GM19438 (cell line): ENCODE results near the gene PURA.

Experiments used
- ATAC-seq: cut with Tn5 transposase; IDR thresholded peaks from one replicate; pipeline ENCODE4 v1.9.1; 2021; ENCODE audit warnings: low read depth; ENCODE audit not compliant: unreplicated experiment

PURA gene

DNA sequence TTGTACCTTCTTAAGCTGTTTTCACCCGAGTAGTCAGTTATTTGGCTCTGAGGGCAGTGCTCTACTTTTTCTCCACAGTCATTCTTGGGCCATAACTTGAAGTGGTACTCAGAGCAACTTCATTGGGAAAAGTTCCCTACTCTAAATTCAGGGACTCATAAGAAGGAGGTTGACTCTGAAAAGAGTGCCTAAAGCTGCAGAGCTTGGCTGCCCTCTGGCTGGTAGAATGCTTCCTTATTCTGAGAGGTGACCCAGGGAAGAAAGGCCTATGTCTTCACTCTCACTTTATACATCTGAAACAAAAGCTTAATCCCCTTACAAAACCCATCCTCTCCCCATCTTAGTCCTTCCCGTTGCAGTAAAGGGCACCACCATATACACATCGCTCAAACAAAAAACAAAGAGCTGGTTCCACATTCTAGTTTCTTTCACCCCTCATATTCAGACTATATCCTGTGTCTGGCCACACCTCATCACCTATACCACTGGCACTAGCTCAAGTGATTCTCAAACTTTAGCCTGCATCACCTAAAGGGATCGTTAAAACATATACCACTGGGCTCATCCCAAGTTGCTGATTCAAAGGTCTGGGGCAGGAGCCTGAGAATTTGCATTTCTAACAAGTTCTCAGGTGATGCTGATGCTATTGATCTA lies 19.7 kb downstream of the PURA start:
- no peak for ATAC-seq

- no peak for ATAC-seq
Measured at GRCh38 chr5:140134277-140134935, 20.5 kb downstream of the PURA start.

DNA sequence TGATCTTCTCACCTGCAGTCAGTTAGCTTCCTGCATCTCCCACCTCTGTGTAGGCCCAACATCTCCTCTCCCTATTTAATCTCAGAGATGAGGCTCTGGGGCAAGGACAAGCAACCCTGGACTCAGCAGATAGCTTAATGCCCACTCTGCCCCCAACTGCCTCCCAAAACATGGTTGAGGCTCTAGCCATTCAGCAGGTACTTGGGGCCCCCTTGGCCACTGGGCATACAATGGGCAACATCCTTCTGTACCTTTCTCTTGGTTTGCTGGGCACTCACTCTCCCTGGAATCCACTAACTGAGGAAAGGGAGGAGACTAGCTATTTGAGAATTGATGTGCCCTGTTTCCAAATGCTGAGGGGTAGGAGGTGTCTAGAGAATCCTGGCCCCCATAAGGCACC lies 21.2 kb downstream of the PURA start:
- no peak for ATAC-seq

DNA sequence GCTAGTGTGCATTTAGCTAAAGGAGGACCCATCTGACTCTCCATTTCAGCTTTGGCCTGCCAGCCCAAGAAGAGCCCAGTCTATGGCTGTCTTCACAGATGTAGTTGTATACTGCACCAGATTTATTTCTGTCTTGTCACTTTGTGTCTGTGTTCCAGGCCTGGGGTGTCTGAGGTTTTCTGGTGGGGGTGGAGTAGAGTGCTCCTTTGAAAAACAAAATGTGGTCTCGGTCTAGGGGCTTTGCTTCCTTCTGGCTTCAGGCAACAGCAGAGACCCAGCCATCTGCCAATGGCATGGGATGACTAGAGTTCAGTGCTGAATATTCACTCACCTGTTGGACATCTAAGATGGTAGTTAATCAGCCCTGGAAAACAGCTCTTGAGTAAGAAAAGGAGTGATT lies 22.7 kb downstream of the PURA start:
- ATAC-seq: no peak

DNA sequence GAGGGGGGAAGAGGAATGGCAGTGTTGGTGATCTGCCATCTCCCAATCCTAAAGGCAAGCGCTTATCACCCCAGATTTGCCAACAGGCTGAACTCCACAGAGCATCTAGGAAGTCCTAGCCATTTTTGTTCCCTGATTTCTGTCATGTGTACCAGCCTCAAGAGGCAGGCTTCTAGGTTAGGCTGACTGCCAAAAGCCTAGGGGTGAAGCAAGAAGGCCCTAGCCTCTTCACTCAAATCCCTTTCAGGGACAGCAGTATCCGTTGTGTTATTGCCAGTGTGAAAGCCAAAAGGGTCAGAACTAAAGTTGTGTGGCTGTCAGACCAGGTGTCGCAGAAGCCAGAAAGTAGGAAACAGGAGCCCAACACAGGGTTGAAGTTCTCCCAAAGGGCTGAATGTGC lies 26.5 kb downstream of the PURA start:
- no peak for ATAC-seq

DNA sequence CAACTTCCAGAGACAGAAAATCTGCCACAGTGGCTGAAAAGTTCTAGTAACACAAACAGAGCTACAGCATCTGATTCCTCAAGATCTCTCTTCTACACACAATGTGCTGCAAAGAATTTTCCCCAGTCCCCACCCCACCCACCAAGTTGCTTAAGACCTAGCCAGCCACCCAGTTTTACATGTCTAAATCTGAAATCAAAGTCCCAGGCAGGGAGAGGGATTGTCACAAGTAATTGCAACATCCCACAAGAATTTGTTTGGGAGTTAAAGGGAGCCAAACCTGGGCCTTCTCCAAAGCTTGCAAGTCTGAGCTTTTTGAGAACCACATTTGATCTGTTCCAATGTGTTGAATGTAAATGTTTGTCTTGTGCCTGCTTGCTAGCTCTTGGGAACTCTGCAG lies 27.3 kb downstream of the PURA start:
- ATAC-seq: no peak

- ATAC-seq: no peak
Measured at GRCh38 chr5:140142246-140142645, 28.3 kb downstream of the PURA start.

DNA sequence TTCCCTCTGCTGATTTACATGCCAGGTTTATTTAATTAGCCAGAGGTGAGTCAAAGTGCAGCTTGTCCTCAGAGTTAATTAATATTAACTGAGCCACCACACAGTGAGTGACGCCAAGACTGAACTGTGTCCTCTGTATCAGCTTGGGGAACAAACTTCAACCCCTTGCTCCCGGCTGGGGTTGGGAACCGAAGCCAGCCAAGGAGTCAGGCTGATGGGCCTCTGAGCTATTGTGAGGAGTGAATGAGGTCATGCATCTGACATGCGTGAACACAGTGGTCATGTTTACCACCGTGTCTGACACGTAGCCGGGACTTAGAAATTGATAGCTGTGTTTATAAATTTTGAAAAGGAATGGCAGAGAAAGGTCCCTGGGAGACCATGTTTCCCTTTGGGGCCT lies 28.9 kb downstream of the PURA start:
- no peak for ATAC-seq

DNA sequence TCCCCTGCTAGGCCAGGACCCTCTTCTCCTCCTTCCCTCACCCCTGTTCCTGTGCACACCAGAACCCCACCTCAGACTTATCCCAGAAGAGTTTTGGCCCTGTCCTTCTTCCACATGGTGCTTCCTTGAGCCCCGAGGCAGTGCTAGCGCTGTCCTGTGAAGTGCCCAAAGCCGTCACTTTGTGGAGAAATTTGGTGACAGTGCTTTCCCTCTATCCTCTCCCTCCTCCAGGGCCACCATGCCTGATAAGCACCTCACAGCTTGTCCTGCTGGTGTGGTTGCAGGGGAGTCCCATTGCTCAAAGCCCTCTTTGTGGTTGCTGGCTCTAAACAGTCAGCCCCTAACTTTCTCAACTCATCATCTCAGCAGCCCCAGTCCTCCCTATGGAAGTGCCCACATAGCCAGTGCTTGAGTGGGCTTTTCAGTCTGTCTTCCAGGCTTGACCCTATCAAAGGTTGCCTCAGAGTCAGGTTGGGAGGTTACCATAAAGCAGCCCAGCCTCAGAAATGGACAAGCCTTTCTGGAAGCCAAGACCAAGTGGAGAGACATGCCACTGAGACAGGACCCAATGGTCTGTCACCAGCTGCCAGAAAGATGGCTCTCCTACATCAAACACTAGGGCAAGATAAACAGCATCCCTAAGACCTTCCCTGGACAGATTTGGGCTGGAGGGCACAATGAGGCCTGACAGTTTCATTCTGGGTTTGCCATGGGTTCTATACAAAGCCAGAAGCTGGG lies 29.8 kb downstream of the PURA start:
- no peak for ATAC-seq

GRCh38 chr5:140145256-140145655 lies 31.3 kb downstream of the PURA start:
- no peak for ATAC-seq

DNA sequence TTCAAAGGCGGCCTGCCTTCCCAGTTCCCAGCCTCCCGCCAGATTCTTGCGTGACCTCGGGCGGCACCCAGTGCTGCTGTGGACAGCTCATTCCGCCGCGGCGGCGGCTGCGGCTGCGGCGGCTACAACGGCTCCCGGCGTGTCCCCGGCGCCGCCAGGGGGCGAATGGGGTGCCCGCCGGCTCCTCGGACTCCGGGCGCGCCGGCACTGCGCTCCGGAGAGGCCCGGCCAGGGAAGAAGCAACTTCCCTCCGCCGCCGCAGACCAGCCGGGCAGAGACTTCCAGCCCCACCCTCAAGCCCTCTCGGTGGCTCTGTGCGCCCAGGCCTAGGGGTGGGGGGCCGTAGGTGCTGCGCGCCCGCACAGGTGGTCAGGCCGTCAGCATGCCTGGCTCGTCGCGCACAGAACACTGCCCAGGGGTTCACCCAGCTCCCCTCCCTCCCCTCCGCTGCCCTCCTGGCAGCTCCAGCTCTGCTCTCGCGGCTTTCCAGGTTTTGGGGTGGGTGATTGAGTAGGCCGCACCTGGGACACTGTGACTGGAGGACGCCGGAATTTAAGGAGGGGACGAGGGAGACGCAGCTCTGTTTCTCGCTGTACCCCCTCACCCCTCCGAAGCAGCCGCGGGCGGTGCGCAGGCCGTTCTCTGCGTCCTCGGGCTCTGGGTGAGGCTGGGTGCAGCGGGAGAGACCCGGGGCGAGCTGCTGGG lies 32.1 kb downstream of the PURA start:
- no peak for ATAC-seq

- ATAC-seq: no peak
Measured at GRCh38 chr5:140146523-140146842, 32.6 kb downstream of the PURA start.

DNA sequence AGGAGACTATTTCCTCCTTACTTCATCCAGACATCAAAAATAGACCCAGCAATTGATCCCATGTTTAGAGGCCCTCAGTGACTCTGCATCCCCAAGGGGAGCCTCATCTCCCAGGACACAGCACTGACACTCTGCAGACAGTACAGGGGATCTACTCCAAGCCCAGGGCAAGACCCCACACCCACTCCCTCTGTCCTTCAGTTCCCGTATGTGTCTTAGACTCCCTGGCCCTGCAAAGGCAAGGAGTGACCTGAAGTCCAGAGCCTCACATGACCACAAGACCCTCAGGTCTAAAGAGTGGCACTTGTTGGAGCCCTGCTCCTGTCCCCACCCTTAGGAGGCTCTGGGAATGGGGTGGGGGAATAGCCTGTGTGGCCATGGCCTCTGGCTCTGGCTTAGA lies 33.6 kb downstream of the PURA start:
- no peak for ATAC-seq

DNA sequence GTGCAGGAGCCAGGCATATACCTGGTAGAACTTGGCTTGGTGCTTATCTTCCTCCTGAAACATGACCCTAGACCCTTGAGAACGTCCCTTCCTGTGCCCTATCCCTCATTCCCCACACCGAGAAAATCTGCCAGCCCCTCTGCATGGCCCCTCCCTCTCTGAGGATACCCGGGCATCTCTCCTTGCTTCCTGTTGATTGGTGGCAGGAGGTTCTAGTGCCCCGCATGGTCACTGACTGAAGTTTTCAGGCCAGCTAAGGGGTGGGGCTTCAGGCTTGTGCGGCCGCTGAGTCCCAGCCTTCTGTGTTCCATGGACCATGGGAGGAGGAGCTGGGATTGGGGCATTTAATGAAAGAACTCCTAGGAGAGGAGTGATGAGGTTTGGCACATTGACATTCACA lies 34.6 kb downstream of the PURA start:
- ATAC-seq: no peak

GRCh38 chr5:140150201-140150600 lies 36.3 kb downstream of the PURA start:
- ATAC-seq: no peak

- ATAC-seq: no peak
Measured at GRCh38 chr5:140151144-140152021, 37.5 kb downstream of the PURA start.

GRCh38 chr5:140152022-140152999 lies 38.4 kb downstream of the PURA start:
- no peak for ATAC-seq

DNA sequence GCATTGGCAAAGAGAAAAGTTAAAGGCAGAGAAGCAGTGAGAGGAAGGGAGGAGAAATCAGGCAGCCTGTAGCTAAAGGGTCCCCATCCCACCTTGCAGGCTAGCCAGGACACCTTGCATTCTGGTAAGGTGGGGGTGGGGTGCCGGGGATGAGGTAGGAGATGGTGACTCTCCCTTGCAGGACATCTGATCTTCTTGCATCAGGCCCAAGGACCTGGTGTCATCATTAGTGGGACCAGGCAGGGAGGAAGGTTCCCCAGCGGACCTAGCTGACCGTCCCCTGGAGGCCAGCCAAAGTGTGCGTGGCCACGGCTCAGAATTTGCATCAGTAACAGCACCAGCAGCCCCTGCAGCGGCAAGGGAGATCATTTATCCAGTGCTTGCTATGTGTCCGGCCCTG lies 39.3 kb downstream of the PURA start:
- ATAC-seq: no peak

GRCh38 chr5:140153905-140154304 lies 40.0 kb downstream of the PURA start:
- ATAC-seq: no peak
